ENCODE measurements around the gene COL4A2.
"Not testable (repeated sequence)": the region's sequence is repeated elsewhere in the genome, so short reads cannot be mapped to it uniquely, and the experiment has no call there.

COL4A2 gene

DNA sequence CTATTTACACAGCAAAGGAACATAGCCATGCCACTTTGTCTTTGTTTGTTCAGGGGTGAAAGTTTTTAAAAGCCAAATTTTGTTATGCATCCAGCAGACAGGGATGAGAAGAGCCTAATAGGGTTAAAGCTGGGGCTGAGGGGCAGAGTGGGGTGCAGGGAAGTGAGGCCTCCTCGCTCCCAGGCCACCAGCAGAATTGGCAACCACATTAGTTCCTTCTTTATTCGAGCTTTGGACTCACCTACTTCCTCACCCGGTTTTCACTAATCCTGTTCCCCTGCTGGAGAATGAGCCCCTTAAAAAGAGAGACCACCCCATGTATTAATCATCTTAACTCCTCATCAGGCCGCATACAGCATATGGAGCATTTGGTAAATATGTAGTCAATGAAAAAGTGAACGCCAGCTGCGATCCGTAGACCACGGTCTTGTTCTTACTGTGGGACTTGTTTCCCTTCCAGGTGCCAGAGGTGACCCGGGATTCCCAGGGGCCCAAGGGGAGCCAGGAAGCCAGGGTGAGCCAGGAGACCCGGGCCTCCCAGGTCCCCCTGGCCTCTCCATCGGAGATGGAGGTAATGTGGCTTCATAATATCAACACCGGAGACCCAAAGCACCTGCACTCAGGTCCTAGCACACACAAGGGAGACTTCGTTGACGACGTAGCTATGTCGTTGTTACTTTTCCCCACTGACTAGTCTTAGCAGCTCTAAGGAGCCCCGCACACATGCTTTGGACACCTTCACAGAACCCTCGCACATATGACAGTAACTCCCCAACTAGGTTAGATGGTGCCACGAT, 142.3 kb downstream of the COL4A2 start:
- Histone ChIP-seq H3K9ac (ENCODE audit: low read length) (no peak overlapping the region), H3K36me3 (ENCODE audit: insufficient read depth, low read length) (no peaks in the 10 kb centered on the region), H3K4me2 (ENCODE audit: low read length) (no peak overlapping the region), H2AFZ (ENCODE audit: low read length) (no peak overlapping the region), H3K79me2 (ENCODE audit: insufficient read depth, low read length) (no peaks in the 10 kb centered on the region), H4K20me1 (ENCODE audit: insufficient read depth, low read length) (peaks cover 2% of the 10 kb centered on the region; the same call in 1 of the 2 replicates), H3K4me3 (ENCODE audit: low read depth, low read length, poor library complexity, severe bottlenecking) (no peak overlapping the region), H3F3A (ENCODE audit: insufficient read depth, low read length) (no peaks in the 10 kb centered on the region), H3K9me2 (ENCODE audit: low read depth, low read length) (no peaks in the 10 kb centered on the region), H3K9me3 (ENCODE audit: low read length) (no peaks in the 10 kb centered on the region), H3K27ac (ENCODE audit: low read depth, low read length, poor library complexity, severe bottlenecking) (no peak overlapping the region), H3K4me1 (ENCODE audit: insufficient read depth, low read length, severe bottlenecking) (no peaks in the 10 kb centered on the region), H3K27me3 (ENCODE audit: insufficient read depth, low read length) (peaks cover 11% of the 10 kb centered on the region)
- TF ChIP-seq, protein P1, sequence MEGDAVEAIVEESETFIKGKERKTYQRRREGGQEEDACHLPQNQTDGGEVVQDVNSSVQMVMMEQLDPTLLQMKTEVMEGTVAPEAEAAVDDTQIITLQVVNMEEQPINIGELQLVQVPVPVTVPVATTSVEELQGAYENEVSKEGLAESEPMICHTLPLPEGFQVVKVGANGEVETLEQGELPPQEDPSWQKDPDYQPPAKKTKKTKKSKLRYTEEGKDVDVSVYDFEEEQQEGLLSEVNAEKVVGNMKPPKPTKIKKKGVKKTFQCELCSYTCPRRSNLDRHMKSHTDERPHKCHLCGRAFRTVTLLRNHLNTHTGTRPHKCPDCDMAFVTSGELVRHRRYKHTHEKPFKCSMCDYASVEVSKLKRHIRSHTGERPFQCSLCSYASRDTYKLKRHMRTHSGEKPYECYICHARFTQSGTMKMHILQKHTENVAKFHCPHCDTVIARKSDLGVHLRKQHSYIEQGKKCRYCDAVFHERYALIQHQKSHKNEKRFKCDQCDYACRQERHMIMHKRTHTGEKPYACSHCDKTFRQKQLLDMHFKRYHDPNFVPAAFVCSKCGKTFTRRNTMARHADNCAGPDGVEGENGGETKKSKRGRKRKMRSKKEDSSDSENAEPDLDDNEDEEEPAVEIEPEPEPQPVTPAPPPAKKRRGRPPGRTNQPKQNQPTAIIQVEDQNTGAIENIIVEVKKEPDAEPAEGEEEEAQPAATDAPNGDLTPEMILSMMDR (IDR thresholded peaks at IDR 0.05; ENCODE audit: low read length): no peak
- no peak for TF ChIP-seq EZH2 (IDR thresholded peaks at IDR 0.05; ENCODE audit: borderline replicate concordance, low read length)

DNA sequence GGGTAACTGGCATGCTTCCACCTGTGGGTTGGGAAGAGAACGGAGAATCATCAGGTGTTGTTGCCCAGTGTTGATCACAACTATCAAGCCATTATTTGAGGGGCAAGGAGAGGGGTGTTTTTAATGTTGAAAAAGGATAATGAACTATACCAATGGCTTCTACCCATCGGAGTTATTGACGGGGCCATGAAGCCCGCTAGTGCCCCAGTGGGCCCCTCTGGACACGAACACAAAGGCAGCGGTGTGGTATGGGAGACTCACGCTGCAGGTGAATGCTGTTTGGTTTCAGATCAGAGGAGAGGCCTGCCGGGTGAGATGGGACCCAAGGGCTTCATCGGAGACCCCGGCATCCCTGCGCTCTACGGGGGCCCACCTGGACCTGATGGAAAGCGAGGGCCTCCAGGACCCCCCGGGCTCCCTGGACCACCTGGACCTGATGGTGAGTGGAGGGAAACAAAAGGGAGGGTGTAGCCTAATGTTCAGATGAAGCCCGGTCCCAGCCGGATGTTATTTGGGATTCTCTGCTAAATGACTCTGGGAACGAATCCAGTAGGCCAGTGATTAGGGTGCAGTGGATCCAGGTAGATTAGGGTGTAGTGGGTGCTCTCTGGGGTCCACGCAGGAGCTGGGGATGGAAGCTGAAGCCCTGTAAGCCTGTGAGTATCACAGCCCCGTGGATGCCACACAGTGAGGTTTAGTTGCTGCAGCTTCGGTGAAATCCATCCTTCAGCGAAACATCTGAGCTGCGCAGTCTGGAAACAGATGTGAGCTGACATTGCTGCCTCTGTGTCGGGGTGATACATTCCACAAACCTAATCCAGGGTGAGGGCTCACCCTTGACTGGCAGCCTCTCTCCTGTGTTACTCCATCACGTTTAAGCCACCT, 143.2 kb downstream of the COL4A2 start:
- Histone ChIP-seq H3K27ac (ENCODE audit: low read depth, low read length, poor library complexity, severe bottlenecking) (no peak overlapping the region), H3K36me3 (ENCODE audit: insufficient read depth, low read length) (no peaks in the 10 kb centered on the region), H3K79me2 (ENCODE audit: insufficient read depth, low read length) (no peaks in the 10 kb centered on the region)

DNA sequence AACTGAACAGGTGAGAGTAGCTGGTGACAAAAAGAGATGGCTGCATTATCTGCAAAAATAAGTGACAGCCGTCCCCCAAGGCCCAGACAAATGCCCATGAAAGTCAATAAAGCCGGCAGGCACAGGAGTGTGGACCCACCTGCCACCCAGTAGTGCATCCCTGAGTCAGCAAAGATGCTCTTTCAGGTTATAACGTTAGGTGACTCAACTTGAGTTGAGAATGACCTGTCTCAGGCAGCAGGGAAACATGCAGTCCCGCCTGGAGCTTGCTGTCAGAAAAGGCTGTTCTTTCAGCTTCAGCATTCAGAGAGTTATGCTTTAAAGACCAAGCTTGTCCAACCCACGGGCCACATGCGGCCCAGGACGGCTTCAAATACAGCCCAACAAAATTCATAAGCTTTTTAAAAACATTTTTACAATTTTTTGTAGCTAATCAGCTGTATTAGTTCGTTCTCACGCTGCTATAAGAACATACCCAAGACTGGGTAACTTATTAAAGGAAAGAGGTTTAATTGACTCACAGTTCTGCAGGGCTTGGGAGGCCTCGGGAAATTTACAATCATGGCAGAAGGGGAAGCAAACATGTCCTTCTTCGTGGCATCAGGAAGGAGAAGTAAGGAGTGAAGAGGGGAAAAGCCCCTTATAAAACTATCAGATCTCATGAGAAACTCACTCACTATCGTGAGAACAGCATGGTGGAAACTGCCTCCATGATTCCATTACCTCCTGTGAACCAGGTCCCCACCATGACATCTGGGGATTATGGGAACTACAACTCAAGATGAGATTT, 144.1 kb downstream of the COL4A2 start:
- Histone ChIP-seq H3K27me3 (ENCODE audit: insufficient read depth, low read length) (peaks cover 18% of the 10 kb centered on the region), H3F3A (ENCODE audit: insufficient read depth, low read length) (no peaks in the 10 kb centered on the region), H3K9me2 (ENCODE audit: low read depth, low read length) (no peaks in the 10 kb centered on the region), H3K27ac (ENCODE audit: low read depth, low read length, poor library complexity, severe bottlenecking) (no peak overlapping the region), H2AFZ (ENCODE audit: low read length) (no peak overlapping the region), H3K9ac (ENCODE audit: low read length) (no peak overlapping the region), H3K36me3 (ENCODE audit: insufficient read depth, low read length) (no peaks in the 10 kb centered on the region), H4K20me1 (ENCODE audit: insufficient read depth, low read length) (peaks cover 2% of the 10 kb centered on the region; the same call in 1 of the 2 replicates), H3K9me3 (ENCODE audit: low read length) (no peaks in the 10 kb centered on the region), H3K4me3 (ENCODE audit: low read depth, low read length, poor library complexity, severe bottlenecking) (no peak overlapping the region), H3K4me1 (ENCODE audit: insufficient read depth, low read length, severe bottlenecking) (no peaks in the 10 kb centered on the region), H3K4me2 (ENCODE audit: low read length) (no peak overlapping the region), H3K79me2 (ENCODE audit: insufficient read depth, low read length) (no peaks in the 10 kb centered on the region)
- TF ChIP-seq, protein P1 (IDR thresholded peaks at IDR 0.05; ENCODE audit: low read length): no peak
- TF ChIP-seq EZH2 (IDR thresholded peaks at IDR 0.05; ENCODE audit: borderline replicate concordance, low read length): no peak

More for the DNA sequence above, 143.2 kb downstream of the COL4A2 start:
- H3F3A ChIP-seq (ENCODE audit: insufficient read depth, low read length): no peaks in the 10 kb centered on the region
- H3K9me3 ChIP-seq (ENCODE audit: low read length): no peaks in the 10 kb centered on the region
- H4K20me1 ChIP-seq (ENCODE audit: insufficient read depth, low read length): peaks cover 2% of the 10 kb centered on the region; the same call in 1 of the 2 replicates
- H2AFZ ChIP-seq (ENCODE audit: low read length): no peak overlapping the region
- H3K9me2 ChIP-seq (ENCODE audit: low read depth, low read length): no peaks in the 10 kb centered on the region
- H3K4me2 ChIP-seq (ENCODE audit: low read length): no peak overlapping the region
- H3K4me3 ChIP-seq (ENCODE audit: low read depth, low read length, poor library complexity, severe bottlenecking): no peak overlapping the region
- H3K4me1 ChIP-seq (ENCODE audit: insufficient read depth, low read length, severe bottlenecking): no peaks in the 10 kb centered on the region
- no peak for TF ChIP-seq EZH2 (IDR thresholded peaks at IDR 0.05; ENCODE audit: borderline replicate concordance, low read length)
- TF ChIP-seq, protein P1 (IDR thresholded peaks at IDR 0.05; ENCODE audit: low read length): no peak
- H3K27me3 ChIP-seq (ENCODE audit: insufficient read depth, low read length): peaks cover 18% of the 10 kb centered on the region
- H3K9ac ChIP-seq (ENCODE audit: low read length): no peak overlapping the region

DNA sequence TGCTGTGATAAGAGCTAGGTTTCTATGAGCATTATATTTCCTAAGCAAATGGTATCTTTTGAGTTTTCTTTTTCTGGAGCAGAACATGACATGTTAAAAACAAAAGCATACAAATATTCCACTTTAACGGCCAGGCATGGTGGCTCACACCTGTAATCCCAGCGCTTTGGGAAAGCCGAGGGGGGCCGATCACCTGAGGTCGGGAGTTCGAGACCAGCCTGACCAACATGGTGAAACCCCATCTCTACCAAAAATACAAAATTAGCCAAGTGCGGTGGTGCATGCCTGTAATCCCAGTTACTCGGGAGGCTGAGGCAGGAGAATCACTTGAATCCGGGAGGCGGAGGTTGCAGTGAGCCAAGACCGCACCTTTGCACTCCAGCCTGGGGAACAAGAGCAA, 146.0 kb downstream of the COL4A2 start:
- H3K36me3 ChIP-seq (ENCODE audit: insufficient read depth, low read length); H3K4me2 ChIP-seq (ENCODE audit: low read length); H3K9me2 ChIP-seq (ENCODE audit: low read depth, low read length); H3K9ac ChIP-seq (ENCODE audit: low read length); H3K4me1 ChIP-seq (ENCODE audit: insufficient read depth, low read length, severe bottlenecking); H3K27ac ChIP-seq (ENCODE audit: low read depth, low read length, poor library complexity, severe bottlenecking); H3K4me3 ChIP-seq (ENCODE audit: low read depth, low read length, poor library complexity, severe bottlenecking); H3K79me2 ChIP-seq (ENCODE audit: insufficient read depth, low read length); H4K20me1 ChIP-seq (ENCODE audit: insufficient read depth, low read length); H2AFZ ChIP-seq (ENCODE audit: low read length); H3K9me3 ChIP-seq (ENCODE audit: low read length); H3F3A ChIP-seq (ENCODE audit: insufficient read depth, low read length): not testable (repeated sequence)
- H3K27me3 ChIP-seq (ENCODE audit: insufficient read depth, low read length): peaks cover 14% of the 10 kb centered on the region
